K562 treated with DMSO at 1 percent for 48 hours (cell line): Measurements from ENCODE around the gene ANKRD23. TPM values are rescaled to one million over a fixed set of nuclear protein-coding genes. Genes with fewer than 3 reads are reported as not detected.

Experiments
- total RNA-seq: library from RNA; unstranded; fragments of 300-600 nt; gene quantifications from 2 replicates; pipeline ENCODE4 v1.2.3, GENCODE V29; 2022; ENCODE audit warnings: low replicate concordance; ENCODE audit errors: extremely low read depth

ANKRD23 gene
- total RNA-seq = not detected in 2 replicates

GRCh38 chr2:96843538-96844268, at the start of gene ANKRD23:
ANKRD23 (minus strand) TSS chr2:96844021; CDS start chr2:96843992, 29 bp downstream.

GRCh38 chr2:96869822-96870625, 26.2 kb upstream of the ANKRD23 start, which contains the start of gene SEMA4C:
SEMA4C (minus strand) TSS chr2:96870080; CDS start chr2:96867886, 2,194 bp downstream.

GRCh38 chr2:96857667-96858372, 14.0 kb upstream of the ANKRD23 start, which contains the start of gene ANKRD39:
ANKRD39 (minus strand) TSS chr2:96858016; CDS start chr2:96857987, 29 bp downstream.

GRCh38 chr2:96816127-96816835, 27.5 kb downstream of the ANKRD23 start, which contains the start of gene CNNM3:
CNNM3 (plus strand) TSS chr2:96816268; CDS start chr2:96816278, 10 bp downstream.

Other genes starting within 250 kb of the ANKRD23 start
- gene KANSL3, start 205.7 kb downstream of the ANKRD23 start, total RNA-seq = not detected in 2 replicates
- gene FER1L5, start 201.3 kb downstream of the ANKRD23 start, total RNA-seq = not detected in 2 replicates
- gene LMAN2L, start 104.0 kb downstream of the ANKRD23 start, total RNA-seq = not detected in 2 replicates
- gene CNNM4, start 83.1 kb downstream of the ANKRD23 start, total RNA-seq = not detected in 2 replicates
- gene CNNM3, start 27.8 kb downstream of the ANKRD23 start, total RNA-seq = not detected in 2 replicates
- not detected in 2 replicates for gene ANKRD39, start 14.0 kb upstream of the ANKRD23 start, total RNA-seq
- gene SEMA4C, start 26.1 kb upstream of the ANKRD23 start, total RNA-seq = not detected in 2 replicates
- not detected in 2 replicates for gene FAM178B, start 142.6 kb upstream of the ANKRD23 start, total RNA-seq